Adrenal gland (tissue), 12 donors: ENCODE measurements around the gene KIF1C. TPM values are rescaled to one million over a fixed set of nuclear protein-coding genes. Genes with fewer than 3 reads are reported as not detected.

Experiments used
- DNase-seq, 7 donors: peaks; one replicate each; pipeline ENCODE4 v3.0.0-alpha.2; 2019 to 2020
- H3K27ac ChIP-seq, 5 donors: fragments of 200-600 bp; sonication (generic) in 4 of 5; 1 replicate in 3 of 5; 2 replicates in 2 of 5; pipeline versions ENCODE4 v1.5.1 to v1.8.0; 2016 to 2020; ENCODE audit warnings: mild to moderate bottlenecking in 1 of 5
- H3K27me3 ChIP-seq: fragments of 200-600 bp; 2 replicates; pipeline ENCODE4 v1.8.0; 2021
- H3K36me3 ChIP-seq, 2 donors: fragments of 200-600 bp; replicated peaks in 1 of 2; 1 replicate in 1 of 2; 2 replicates in 1 of 2; pipeline versions ENCODE4 v1.5.1 to v1.8.0; 2018 to 2022
- H3K4me1 ChIP-seq, 2 donors: fragments of 200-600 bp; replicated peaks in 1 of 2; 1 replicate in 1 of 2; 2 replicates in 1 of 2; pipeline versions ENCODE4 v1.5.1 to v1.8.0; 2018 to 2021
- H3K4me3 ChIP-seq, 4 donors: fragments of 200-600 bp; sonication (generic) in 3 of 4; one replicate each; pipeline ENCODE4 v1.5.1; 2016 to 2018
- H3K9me3 ChIP-seq, 3 donors: fragments of 200-600 bp; sonication (generic) in 1 of 3; replicated peaks in 1 of 3; 1 replicate in 2 of 3; 2 replicates in 1 of 3; pipeline versions ENCODE4 v1.5.1 to v1.8.0; 2016 to 2021
- CTCF ChIP-seq, 6 experiments: fragments of 450-650 bp in 4 of 6; fragments of 200-600 bp in 2 of 6; sonication (generic) in 1 of 6; IDR thresholded peaks; 1 replicate in 5 of 6; 2 replicates in 1 of 6; pipeline versions ENCODE4 v1.5.1 to v1.8.0; 2016 to 2021; ENCODE audit warnings: antibody characterized with exemption in 6 of 6, mild to moderate bottlenecking in 2 of 6, moderate library complexity in 1 of 6
- POLR2A ChIP-seq, 2 donors: fragments of 450-650 bp; IDR thresholded peaks; one replicate each; pipeline ENCODE4 v1.6.1; 2017; ENCODE audit warnings: antibody characterized with exemption in 2 of 2, mild to moderate bottlenecking in 2 of 2, moderate library complexity in 1 of 2
- WGBS, 4 donors: extraction: QIAGEN DNeasy Blood & Tissue Kit in 2 of 4; methylation state at CpG; one replicate each; pipeline versions ENCODE4 v1.1.5 to v1.1.7; 2013 to 2017; 5-methylcytosine and 5-hydroxymethylcytosine counted together
- intact Hi-C, 2 donors: fragments of 100-400 bp; cut with DNase I; formaldehyde crosslinking; loops; one replicate each; pipeline versions ENCODE4 v1.14.1 to v1.15.0; 2022 to 2023
- polyA plus RNA-seq, 3 donors: library from polyadenylated mRNA; stranded (reverse); fragments of 200-250 nt in 2 of 3; fragments of 350-450 nt in 1 of 3; fragmentation: Illumina TruSeq in 1 of 3; extraction: RNeasy Lipid Tissue Mini Kit (QIAGEN cat#74804) in 1 of 3; gene quantifications; one replicate each; pipeline ENCODE4 v1.2.3, GENCODE V29; 2013 to 2014
- total RNA-seq, 9 donors: library from RNA; depleted of rRNA in 4 of 9; stranded (reverse); fragments of >200 nt in 4 of 9; fragments of 120-200 nt in 1 of 9; fragmentation: NEBNext Ultra II Directional in 1 of 9; extraction: Animal tissue kit (Norgen Biotek cat#: 25700) in 1 of 9; gene quantifications; one replicate each; pipeline versions ENCODE4 v1.1.0 to v1.2.4, GENCODE V29; 2013 to 2023
- donor health status: healthy with polysubstance abuse.
- donor health status: Bipolar disorder and iron deficiency.
- donor health status: DM: yes; HTN: yes; CAD: no.
- donor health status: DM: no; HTN: no; CAD: no.
- donor health status: DM: no; HTN: no; CAD: no.
- donor health status: DM: yes; HTN: yes; CAD: no.

KIF1C gene
- total and polyA plus RNA-seq, 12 donors: 16.2 to 91.0 (median 55.4) TPM

DNA sequence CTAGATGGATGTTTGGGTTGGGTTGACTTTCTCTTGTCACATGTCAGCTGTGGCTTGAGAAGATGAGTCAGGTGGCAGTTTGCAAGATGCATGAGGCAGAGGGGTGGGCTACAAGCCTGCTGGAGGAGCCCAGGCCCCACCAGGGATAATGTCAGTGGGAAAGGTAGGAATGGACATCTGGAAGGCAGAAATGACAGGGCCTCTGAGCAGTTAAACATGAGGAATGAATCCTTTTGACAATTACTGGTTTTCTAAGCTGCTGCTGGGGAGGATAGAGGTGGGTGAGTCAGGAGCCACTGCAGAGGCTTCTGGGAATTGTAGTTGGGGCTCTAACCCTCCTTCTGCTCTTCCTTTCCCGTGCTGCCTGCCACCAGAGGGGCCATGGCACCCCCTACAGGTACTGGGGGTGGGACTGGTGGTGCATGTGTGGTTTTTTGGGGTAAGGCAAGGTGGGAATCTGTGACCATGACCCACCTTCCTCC is 21.8 kb downstream of the KIF1C start:
- no peaks in the 10 kb centered on the region for H3K4me1 ChIP-seq
- no peak overlapping the region for H3K27ac ChIP-seq
- WGBS, 4 donors: 45 to 50% (median 45%) methylated on average over 1 of the region's 1 CpG; no CpG with 5 or more reads in 1 of the 4 donors
- H3K4me3 ChIP-seq: no peak overlapping the region
- TF ChIP-seq CTCF (IDR thresholded peaks at IDR 0.05): no peak
- TF ChIP-seq POLR2A (IDR thresholded peaks at IDR 0.05): no peak
- peak in 1 of 7 donors; percentile 8 for DNase-seq
- intact Hi-C loops: no loop called here
- peaks cover 0 to 48% of the 10 kb centered on the region in 2 donors for H3K36me3 ChIP-seq
- H3K9me3 ChIP-seq: no peaks in the 10 kb centered on the region
- no peaks in the 10 kb centered on the region for H3K27me3 ChIP-seq

GRCh38 chr17:5020502-5021023 is 22.8 kb downstream of the KIF1C start:
- intact Hi-C loops: no loop called here
- Histone ChIP-seq H3K36me3 (peaks cover 0 to 38% of the 10 kb centered on the region in 2 donors), H3K4me3 (no peak overlapping the region), H3K27ac (no peak overlapping the region), H3K4me1 (no peaks in the 10 kb centered on the region), H3K27me3 (no peaks in the 10 kb centered on the region), H3K9me3 (no peaks in the 10 kb centered on the region)
- TF ChIP-seq CTCF (IDR thresholded peaks at IDR 0.05) (no peak), POLR2A (IDR thresholded peaks at IDR 0.05) (no peak)
- 83 to 91% (median 86%) methylated on average over 12 to 20 of the region's 20 CpGs for WGBS, 4 donors
- no peak for DNase-seq

- DNase-seq: no peak
- 94 to 96% (median 95%) methylated on average over 22 to 30 of the region's 30 CpGs for WGBS, 4 donors
- TF ChIP-seq POLR2A (IDR thresholded peaks at IDR 0.05): no peak
- no peak for TF ChIP-seq CTCF (IDR thresholded peaks at IDR 0.05)
- H3K36me3 ChIP-seq: peaks cover 0 to 38% of the 10 kb centered on the region in 2 donors
- no peaks in the 10 kb centered on the region for H3K4me1 ChIP-seq
- no peak overlapping the region for H3K4me3 ChIP-seq
- no peaks in the 10 kb centered on the region for H3K27me3 ChIP-seq
- intact Hi-C loops: no loop called here
- no peak overlapping the region for H3K27ac ChIP-seq
- H3K9me3 ChIP-seq: no peaks in the 10 kb centered on the region
Observed at GRCh38 chr17:5022171-5022711, 24.5 kb downstream of the KIF1C start.

DNA sequence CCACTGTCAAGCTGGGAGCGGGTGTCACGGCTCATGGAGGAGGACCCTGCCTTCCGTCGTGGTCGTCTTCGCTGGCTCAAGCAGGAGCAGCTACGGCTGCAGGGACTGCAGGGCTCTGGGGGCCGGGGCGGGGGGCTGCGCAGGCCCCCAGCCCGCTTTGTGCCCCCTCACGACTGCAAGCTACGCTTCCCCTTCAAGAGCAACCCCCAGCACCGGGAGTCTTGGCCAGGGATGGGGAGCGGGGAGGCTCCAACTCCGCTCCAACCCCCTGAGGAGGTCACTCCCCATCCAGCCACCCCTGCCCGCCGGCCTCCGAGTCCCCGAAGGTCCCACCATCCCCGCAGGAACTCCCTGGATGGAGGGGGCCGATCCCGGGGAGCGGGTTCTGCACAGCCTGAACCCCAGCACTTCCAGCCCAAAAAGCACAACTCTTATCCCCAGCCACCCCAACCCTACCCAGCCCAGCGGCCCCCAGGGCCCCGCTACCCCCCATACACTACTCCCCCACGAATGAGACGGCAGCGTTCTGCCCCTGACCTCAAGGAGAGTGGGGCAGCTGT is 25.9 kb downstream of the KIF1C start:
- H3K27ac ChIP-seq: no peak overlapping the region
- no peak for DNase-seq
- TF ChIP-seq CTCF (IDR thresholded peaks at IDR 0.05) (no peak), POLR2A (IDR thresholded peaks at IDR 0.05) (no peak)
- H3K9me3 ChIP-seq: no peaks in the 10 kb centered on the region
- H3K4me3 ChIP-seq: no peak overlapping the region
- H3K4me1 ChIP-seq: no peaks in the 10 kb centered on the region
- intact Hi-C loops: no loop called here
- H3K36me3 ChIP-seq: peaks cover 0 to 38% of the 10 kb centered on the region in 2 donors
- WGBS, 4 donors: 61 to 92% (median 84%) methylated on average over 4 to 29 of the region's 29 CpGs
- no peaks in the 10 kb centered on the region for H3K27me3 ChIP-seq
